Activated CD4-positive, CD25-positive, alpha-beta regulatory T cell treated with anti-CD3 and anti-CD28 coated beads, Interleukin-2, amount 50 U/mL, for 72 hours (primary cell): Measurements from ENCODE around the gene OLFM1.
"Not testable (repeated sequence)": the region's sequence is repeated elsewhere in the genome, so short reads cannot be mapped to it uniquely, and the experiment has no call there.

ENCODE experiments used
- DNase-seq: peaks from one replicate; pipeline ENCODE4 v3.0.0; 2021

The OLFM1 gene

DNA sequence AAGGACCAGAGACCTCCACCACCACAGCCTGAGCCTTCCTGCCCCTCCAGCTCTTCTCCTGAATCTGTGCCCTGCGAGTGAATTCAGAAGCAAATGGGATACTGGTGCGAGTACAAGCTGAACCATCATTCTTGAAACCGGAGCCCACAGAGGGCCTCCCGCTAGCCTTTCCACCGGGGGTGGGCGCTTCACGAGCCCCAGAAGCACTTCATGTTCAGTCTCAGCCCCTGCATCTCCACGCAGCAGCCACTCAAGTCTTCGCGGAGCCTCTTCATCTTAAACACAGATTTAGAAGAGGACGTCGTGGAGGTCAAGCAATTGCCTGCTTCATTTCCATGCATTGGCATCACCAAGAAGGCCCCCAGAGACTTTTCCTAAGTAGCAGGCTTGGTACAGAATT is 26.0 kb upstream of the OLFM1 start:
- DNase-seq, result no peak

DNA sequence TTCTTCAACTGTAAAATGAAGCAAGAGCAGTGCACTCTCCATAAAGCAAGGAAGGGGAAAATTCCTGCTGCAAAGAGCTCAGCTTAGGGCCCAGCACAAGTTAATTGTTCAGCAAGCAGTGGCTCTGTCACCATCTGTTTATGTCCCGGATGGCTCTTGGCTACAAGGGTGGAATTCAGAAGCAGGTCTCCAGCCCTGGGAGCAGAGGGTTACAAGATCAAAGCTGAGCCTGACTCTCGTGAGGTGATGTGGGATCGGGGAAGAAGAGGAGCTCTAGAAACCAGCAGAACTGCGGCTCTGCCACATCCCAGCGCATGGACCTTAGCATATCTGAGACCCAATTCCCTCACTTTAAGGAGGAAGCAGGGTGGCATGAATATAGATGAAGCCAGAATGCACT is 25.2 kb upstream of the OLFM1 start:
- no peak for DNase-seq

DNA sequence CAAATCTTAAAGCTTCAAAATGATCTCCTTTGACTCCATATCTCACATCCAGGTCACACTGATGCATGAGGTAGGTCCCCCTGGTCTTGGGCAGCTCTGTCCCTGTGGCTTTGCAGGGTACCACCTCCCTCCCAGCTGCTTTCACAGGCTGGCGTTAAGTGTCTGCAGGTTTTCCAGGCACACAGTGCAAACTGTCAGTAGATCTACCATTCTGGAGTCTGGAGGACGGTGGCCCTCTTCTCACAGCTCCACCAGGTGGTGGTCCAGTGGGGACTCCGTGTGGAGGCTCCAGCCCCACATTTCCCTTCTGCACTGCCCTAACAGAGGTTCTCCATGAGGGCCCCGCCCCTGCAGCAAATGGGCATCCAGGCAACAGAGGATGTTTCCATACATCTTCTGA is 24.0 kb upstream of the OLFM1 start:
- not testable (repeated sequence) for DNase-seq

DNA sequence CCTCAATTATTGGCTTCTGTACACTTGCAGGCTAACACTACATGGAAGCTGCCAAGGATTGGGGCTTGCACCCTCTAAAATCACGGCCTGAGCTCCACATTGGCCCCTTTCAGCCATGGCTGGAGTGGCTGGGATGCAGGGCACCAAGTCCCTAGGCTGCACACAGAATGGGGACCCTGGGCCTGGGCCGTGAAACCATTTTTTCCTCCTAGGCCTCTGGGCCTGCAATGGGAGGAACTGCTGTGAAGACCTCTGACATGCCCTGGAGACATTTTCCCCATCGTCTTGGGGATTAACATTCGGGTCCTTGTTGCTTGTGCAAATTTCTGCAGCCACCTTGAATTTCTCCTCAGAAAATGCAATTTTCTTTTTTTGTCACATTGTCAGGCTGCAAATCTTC is 23.6 kb upstream of the OLFM1 start:
- DNase-seq, result not testable (repeated sequence)

DNA sequence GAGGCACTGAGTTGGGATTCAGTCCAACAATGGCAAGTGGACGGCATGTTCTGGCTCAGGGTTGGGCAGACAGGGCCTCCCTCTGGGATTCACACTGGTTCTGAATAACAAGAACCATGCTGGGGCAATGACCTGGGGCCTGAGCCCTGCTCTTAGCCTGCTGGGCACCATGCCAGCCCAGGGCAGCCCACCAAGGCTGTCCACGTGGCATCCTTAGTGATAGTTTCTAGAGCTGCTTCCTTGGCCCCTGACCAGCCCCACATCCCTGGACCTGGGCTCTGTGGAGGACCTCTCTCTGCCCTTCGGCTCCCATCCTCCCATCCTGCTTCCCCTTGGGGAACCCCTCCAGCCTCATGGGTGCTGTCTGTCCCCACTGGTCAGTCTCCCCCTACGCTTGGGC is 22.3 kb upstream of the OLFM1 start:
- DNase-seq, result no peak

DNA sequence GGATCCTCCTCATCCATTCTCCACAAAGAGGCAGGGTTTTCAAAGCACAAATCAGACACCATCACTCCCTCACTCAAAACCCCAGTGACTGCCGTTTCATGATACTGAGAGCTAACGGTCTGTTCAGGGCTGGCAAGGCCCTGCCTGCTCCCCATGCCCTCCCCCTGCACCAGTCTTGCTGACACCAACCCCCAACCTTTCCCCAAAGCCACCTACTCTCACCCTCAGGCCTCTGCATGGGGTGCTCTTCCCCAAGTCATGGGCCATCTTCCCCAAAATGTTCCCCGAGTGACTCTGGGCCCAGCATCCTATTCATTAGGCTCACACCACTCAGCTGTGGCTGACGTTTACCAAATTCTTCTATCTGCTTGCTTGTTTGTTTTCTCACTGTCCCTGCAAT is 21.7 kb upstream of the OLFM1 start:
- no peak for DNase-seq

DNA sequence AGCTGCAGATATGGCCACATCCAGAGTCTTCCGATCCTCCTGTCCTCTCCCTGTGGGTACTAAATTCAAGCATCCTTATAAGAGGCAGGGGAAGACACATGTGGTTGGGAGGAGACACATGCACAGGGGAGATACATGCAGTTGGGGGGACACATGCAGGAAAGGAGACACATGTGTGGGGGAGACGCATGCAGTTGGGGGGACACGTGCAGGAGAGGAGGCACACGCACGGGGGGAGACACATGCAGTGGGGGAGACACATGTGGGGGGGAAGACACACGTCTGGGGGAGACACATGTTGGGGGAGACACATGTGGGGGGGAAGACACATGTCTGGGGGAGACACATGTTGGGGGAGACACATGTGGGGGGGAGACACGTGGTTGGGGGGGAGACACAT is 21.2 kb upstream of the OLFM1 start:
- DNase-seq, result no peak

DNA sequence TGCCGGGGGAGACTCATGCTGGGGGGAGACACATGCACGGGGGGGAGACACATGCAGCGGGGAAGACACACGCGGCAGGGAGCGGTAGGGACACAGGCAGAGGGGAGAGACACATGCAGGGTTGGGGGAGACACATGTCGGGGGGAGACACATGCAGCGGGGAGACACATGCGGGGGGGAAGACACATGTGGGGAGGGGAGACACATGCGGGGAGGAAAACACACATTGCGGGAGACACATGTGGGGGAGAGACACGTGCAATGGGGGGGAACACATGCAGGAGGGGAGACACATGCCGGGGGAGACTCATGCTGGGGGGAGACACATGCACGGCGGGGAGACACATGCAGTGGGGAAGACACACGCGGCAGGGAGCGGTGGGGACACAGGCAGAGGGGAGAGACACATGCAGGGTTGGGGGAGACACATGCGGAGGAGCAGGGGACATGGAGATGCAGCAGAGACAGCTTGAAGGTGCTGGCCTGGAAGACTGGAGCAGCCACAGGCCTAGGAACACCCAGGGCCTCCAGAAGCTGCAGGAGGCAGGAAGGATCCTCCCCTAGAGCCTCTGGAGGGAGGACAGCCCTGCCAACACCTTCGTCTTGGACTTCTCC is 20.3 kb upstream of the OLFM1 start:
- DNase-seq, result no peak

DNA sequence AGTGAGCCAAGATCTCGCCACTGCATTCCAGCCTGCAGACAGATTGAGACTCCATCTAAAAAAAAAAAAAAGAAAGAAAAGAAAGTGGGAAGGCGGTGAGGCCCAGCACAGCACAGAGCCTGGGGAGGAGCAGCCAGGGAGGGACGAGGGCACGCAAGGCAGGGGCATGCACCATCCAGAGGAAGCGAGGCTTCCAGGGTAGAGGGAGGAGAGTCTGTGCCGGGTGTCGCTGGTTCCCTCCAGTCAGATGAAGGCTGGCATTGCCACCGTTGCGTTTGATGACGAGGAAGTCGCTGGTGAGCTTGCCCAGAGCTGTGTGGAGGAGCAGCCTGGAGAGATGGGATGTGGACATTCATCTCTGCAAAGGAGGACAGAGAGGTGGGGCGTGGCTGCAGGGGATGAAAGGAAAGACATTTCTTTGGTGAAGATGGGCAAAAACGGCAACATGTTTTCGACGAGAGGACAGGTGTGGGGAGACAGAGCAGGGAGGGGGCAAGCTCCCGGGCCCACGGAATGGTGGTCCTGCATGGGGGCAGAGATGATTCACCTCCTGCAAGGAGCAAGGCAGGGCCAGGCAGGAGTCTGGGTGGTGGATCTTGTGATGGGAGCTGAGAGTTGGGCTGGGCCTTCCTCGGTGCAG is 18.6 kb upstream of the OLFM1 start:
- DNase-seq, result no peak

DNA sequence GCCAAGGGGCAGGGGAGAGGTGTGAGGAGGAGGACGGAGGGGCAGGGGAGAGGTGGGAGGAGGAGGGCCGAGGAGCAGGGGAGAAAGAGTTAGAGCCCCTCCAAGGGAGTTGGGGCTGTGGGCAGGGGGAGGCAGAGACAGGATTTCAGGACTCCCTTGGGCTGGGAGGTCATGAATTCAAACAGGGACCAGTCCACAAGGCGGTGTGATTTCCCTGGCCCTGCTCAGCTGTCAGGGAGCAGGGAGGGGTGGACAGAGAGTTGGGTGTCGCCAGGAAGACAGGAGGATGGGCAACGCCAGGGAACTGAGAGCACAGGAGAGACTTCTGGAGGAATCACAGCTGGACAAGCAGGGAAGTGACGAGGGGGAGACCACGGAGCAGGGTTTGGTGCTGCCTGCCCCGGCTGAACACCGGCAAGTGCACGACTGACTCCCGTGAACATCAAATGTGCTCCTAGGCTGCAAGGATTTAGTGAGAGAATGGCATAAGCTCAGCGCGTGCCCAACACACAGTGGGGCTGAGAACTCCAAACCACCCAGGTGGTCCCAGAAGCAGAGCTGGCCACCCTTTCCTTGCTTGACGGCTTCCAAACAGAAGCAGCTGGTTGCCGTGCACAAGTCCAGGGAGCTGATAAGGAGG is 17.8 kb upstream of the OLFM1 start:
- no peak for DNase-seq

DNA sequence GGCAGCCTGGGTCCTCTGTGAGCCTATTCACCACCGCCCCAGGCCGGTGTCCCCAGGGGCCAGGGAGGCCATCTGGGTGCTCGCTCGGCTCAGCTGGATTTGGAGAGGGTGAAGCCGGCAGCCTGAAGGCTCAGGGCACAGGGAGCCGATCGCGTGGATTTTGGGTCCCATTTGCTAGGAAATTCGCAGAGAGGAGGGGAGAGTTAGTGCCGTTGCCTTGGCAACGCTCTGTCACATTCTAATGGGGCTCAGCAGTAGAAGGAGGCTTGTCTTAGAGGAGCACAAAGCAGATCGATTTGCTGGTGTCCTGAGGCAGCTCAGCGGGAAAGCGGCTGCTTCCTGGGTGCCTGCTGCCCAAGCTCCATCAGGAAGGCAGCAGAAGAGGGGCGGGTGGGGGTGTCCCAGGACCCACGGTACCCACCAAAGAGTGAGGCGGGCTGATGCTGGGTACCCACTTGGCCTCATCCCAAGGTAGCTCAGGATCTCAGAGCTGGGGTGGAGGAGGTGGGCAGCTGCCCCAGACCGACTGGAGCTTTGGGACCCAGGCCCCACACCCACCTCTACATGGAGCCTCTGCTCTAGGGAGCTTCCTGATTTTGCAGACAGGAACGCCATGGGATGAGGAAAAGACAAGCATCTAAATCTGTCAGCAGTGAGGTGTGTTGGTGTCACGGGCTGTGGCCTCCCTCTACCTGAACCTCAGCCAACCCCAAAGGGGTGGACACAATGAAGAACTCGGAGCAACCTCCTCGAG is 17.1 kb upstream of the OLFM1 start:
- no peak for DNase-seq

DNA sequence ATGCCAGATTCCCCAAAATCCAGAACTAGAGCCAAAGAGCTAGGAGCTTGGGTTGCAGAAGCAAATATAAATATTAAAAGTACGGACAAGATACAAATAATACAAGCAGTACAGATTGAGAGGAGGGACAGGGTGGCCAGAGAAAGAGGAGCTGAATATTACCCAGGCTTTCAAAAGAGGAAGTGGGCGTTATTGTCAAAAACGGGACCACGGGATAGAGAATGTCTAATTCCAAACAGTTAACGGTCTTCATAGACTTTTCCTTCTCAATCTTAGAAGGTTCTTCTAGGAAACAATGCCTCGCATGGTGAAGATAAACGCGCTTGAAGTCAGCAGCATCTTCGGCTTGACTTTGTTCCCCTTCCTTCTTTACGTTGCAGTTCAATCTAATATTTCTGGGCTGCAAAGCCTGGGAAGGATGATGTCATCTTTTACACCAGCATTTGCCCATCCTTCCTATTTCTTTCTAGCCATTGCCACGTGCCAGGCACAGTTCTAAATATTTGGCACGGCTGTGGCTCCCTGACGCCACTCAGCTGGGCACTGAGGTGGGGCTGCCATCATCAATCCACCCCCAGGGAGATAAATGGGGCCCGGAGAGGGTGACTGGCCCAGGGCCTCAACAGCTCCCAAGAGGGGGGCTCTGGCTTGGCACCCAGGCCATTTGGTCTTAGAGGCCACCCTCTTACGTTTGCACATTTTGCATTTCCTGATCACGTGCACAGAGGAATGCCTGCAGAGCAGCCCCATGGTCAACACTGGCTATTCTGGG is 16.3 kb upstream of the OLFM1 start:
- DNase-seq, result no peak

DNA sequence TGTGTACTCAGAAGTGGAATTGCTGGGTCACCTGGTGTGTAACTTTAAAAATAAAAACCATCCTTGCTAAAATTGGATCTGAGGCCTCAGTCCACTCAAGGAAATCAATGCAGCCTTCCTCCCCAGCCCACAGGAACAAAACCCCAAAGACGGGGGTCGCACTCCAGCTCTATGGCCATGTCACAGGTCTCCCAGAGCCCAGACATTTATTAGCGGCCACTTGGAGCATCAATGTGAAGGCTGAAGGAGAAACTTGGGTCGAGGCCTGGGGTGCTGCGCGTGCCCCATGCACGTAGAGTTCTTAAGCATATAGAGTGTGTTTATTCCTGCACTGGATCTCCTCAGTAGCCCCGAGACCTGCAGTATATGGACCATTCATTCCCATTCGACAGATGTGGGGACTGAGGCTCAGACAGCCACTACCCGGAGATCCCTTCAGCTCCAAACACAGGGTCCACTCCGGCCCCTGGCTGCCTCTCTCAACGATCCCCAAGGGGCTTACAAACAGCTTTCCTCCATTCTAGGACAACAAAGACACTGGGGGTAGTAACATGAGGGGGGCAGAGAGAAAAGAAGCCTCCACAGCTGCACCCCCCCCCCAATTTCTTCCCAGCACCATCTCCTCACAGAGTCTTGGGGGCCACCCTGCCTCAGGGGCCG is 14.3 kb upstream of the OLFM1 start:
- no peak for DNase-seq

DNA sequence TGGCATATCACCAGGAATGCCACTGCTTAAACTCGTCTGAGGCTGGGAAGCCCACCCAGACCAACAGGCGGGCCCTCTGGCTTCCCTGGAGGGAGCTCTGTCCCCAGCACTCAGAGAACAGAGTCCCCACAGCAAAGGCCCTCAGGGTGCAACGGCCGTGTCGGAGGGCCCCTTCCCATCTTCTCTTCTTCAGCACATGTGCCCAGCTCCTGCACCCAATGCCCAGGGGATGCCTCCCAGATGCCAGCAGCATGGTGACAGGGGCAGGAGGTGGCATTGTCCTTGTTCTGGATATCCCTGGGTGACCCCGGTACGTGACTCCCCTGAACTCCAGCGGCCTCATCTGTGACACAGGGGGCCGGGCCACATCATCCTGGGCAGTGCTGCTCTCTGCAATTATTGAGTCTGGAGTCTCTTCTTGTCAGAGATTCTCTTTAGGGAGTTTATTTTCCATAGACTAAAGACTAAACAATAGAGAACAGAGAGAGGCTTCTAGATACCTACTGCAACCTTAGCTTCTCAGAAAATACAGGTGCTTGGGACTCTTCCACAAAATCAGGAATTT is 13.6 kb upstream of the OLFM1 start:
- DNase-seq, result no peak

DNA sequence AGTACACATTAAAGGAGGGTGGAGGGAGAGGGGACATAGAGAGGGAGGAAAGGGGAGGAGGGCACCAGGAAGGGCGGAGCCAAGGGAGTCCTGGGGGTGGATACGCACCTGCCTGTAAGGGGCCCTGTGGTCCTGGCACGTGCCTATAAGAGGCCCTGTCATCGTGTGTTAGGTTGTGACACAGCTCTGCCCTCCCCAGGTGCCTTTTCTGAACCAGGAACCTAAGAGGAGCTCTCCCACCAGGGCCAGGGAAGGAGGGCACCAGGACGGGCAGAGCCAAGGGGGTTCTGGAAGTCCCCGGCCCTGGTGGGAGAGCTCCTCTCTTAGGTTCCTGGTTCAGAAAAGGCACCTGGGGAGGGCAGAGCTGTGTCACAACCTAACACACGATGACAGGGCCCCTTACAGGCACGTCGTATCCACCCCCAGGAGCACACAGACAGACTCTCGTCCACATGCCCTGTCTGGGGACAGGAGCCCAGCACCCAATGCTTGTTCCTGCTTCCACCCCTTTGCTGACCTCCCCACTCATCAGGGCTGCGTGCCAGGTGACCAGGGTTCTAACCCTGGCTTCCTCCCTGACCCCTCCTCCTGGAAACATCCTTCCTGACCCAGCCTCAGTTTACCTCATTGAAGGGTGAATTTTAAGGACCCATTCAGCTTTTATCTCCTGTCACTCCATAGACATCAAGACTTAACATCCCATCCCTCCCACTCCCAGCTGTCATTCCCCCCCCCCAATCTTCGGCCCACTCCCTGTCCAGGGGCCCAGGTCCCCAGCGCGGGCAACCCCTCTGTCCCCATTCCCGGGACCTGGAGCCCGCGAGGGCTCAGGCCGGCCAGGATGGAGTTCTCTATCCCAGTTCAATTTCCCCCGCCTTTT is 12.9 kb upstream of the OLFM1 start:
- DNase-seq, result no peak

DNA sequence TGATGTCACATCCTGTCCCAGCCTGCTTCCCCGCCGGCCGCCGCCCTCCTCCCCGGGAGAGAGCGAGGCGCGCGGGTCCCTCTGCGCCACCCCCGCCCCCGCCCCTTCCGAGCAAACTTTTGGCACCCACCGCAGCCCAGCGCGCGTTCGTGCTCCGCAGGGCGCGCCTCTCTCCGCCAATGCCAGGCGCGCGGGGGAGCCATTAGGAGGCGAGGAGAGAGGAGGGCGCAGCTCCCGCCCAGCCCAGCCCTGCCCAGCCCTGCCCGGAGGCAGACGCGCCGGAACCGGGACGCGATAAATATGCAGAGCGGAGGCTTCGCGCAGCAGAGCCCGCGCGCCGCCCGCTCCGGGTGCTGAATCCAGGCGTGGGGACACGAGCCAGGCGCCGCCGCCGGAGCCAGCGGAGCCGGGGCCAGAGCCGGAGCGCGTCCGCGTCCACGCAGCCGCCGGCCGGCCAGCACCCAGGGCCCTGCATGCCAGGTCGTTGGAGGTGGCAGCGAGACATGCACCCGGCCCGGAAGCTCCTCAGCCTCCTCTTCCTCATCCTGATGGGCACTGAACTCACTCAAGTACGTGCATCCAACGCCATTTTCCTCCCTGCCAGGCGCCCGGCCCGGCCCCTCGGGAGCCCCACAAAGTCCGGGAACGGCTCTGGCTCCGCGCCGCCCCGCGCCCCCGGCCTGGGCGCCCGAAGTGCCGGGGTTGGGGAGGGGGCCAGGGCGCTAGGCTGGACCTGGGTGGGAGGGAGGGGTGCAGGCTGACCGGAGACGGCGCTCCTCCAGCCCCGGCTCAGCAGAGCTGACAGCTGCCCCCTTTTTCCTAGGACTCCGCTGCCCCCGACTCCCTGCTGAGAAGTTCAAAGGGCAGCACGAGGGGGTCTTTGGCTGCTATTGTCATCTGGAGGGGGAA is 12.0 kb upstream of the OLFM1 start:
- no peak for DNase-seq

DNA sequence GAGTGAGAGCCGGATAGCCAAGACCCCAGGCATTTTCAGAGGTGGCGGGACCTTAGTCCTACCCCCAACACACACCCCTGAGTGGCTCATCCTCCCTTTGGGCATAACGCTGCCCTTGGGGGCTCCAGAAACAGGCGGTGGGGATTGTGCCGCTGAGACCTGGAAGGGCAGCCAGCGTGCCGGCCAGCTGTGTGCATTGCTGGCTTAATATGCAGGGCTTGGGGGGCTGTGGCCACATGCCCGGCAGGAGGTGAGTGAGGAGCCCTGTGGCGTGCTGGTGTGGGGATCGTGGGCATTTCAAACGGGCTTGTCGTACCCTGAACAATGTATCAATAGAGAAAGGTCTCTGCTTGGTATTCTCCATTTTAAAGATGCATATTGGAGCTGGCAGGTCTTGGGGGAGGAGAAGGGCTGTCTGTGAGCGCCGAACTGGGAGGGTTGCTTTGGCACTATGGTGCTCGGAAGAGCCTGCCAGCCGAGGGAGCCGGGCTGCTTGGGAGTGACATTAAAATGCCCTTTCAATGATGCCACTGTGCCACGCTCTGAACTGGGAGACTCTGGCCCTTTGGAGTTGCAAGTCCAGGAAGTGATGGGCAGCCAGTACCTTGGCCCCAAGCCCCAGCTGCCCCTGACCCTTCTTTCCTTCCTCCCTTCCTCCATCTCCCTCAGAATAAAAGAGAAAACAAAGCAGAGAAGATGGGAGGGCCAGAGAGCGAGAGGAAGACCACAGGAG is 11.2 kb upstream of the OLFM1 start:
- no peak for DNase-seq

DNA sequence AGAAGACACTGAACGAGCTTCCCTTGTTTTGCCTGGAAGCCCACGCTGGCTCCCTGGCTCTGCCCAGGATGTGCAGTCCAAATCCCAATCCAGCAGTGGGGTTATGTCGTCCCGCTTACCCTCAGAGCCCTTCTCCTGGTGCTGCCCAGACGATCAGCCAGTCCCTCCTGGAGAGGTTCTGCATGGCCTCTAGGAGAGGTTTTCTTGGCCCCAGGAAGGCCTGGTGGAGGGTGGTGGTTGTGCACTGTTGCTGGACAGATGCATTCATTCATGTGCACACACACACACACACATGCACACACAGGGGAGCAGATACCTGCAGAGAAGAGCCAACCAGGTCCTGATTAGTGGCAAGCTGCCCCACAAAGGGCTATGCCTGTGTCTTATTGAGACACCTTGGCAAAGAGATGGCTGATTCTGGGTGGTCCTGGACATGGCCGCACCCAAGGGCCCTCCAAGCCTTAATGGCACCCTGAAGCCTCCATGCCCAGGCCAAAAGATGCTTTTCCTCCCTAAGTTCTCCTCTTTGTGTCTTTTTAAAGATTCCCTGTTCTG is 10.5 kb upstream of the OLFM1 start:
- no peak for DNase-seq
